T-helper 22 cell (primary cell): ENCODE data around the gene CHAF1B.
"Not testable (repeated sequence)": the region's sequence is repeated elsewhere in the genome, so short reads cannot be mapped to it uniquely, and the experiment has no call there.

Experiments used
- DNase-seq: peaks from one replicate; pipeline ENCODE4 v3.0.0-alpha.2; 2020; ENCODE audit warnings: low read depth

Gene CHAF1B

GRCh38 chr21:36385233-36386030 lies at the start of gene CHAF1B:
TSS of gene CHAF1B (plus strand) at chr21:36385392. CDS start at chr21:36386137, 745 bp downstream.
- DNase-seq: peak; percentile 62

GRCh38 chr21:36337099-36337509 lies 48.1 kb upstream of the CHAF1B start:
- no peak for DNase-seq

DNA sequence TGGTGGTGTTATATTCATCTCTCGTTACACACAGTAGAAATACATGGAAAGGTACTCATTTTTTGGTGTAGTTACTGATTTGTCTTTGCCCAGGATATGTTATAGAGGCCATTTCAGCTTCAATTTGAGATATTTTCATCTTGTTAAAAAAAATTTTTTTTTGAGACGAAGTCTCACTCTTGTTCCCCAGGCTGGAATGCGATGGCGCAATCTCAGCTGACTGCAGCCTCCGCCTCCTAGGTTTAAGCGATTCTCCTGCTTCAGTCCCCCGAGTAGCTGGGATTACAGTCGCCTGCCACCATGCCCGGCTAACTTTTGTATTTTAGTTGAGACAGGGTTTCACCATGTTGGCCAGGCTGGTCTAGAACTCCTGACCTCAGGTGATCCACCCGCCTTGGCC lies 46.2 kb upstream of the CHAF1B start:
- no peak for DNase-seq

DNA sequence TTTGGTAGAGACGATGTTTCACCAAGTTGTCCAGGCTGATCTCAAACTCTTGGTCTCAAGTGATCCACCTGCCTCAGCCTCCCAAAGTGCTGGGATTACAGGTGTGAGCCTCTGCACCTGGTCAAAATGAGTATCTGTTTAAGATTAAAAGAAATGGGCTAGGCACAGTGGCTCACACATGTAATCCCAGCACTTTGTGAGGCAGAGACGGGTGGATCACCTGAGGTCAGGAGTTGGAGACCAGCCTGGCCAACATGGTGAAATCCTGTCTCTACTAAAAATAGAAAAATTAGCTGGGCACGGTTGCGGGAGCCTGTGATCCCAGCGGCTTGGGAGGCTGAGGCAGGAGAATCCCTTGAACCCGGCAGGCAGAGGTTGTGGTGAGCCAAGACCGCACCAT lies 42.6 kb upstream of the CHAF1B start:
- not testable (repeated sequence) for DNase-seq

- no peak for DNase-seq
Observed at GRCh38 chr21:36344931-36345330, 40.3 kb upstream of the CHAF1B start.

DNA sequence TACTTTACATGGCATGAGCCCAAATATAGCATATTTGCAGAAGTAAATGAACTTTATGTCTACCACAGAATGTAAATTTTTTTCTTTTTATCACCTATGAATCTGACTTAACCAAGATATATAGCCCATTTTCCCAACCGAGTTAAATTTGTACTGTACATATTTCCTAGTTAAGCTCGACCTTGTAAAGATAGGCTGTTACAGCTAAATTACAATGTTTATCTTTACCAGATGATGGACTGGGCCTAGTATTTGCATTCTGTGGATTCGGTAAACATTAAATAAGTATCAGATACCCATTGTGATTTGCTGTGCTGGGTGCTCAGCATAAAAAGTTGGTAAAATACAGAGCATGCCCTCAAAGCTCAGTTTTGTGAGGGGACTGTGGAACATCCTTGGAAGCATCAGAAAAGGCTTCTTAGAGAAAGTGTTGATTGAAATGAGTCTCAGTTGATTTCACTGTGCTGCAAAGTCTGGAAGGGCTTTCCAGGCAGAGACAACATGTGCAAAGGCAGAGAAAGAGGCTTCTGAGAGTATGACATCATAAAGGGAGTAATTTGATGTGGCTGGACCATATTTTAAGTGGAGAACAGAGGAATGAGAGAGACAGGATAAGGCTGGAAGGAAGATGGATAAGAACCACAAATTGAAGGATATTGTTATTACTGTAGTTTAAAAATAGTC lies 37.8 kb upstream of the CHAF1B start:
- DNase-seq: no peak

DNA sequence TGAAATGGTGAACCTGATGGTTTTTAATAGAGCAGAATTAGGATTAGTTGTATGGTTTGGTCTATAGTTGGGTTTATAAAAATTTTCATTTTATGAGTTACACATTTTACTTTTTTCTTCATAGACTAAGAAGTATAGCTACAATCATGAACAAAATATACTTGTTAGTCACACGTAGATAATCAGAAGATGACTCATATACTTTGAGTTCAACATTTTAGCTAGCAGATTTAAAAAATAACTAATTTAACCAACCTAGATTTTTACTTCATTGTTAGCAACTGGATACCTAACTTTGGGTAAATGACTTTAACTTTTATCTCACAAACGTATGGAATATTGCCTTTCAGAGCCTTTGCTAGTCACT lies 37.2 kb upstream of the CHAF1B start:
- no peak for DNase-seq

GRCh38 chr21:36349315-36349714 lies 35.9 kb upstream of the CHAF1B start:
- DNase-seq: no peak

DNA sequence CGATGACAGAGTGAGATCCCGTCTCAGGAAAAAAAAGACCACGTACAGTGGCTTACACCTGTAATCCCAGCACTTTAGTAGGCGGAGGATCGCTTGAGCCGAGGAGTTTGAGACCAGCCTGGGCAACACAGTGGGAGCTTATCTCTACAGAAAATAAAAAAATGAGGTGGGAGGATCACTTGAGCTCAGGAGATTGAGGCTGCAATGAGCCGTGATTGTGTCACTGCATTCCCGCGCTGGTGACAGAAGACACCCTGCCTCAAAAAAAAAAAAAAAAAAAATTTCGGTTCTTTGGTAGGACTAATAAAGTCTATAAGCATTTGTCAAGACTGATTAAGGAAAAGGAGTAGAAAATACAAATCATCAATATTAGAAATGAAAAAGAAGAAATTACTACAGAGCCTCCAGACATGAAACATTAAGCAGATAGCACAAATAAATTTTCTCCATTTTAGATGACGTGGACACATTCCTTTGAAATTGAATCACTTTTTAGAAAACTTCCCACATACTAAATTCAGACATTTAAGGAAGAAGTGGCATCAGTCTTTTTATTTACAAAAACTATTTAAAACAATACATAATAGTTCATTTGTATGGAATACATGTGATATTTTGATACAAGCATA lies 34.8 kb upstream of the CHAF1B start:
- no peak for DNase-seq

- DNase-seq: no peak
Observed at GRCh38 chr21:36354918-36355680, 30.1 kb upstream of the CHAF1B start.

- no peak for DNase-seq
Observed at GRCh38 chr21:36355868-36356267, 29.3 kb upstream of the CHAF1B start.

- no peak for DNase-seq
Observed at GRCh38 chr21:36359185-36359584, 26.0 kb upstream of the CHAF1B start.

- DNase-seq: no peak
Observed at GRCh38 chr21:36369064-36369685, 16.0 kb upstream of the CHAF1B start.

- no peak for DNase-seq
Observed at GRCh38 chr21:36375994-36376393, 9.2 kb upstream of the CHAF1B start.

- DNase-seq: no peak
Observed at GRCh38 chr21:36377391-36377842, 7.8 kb upstream of the CHAF1B start.

DNA sequence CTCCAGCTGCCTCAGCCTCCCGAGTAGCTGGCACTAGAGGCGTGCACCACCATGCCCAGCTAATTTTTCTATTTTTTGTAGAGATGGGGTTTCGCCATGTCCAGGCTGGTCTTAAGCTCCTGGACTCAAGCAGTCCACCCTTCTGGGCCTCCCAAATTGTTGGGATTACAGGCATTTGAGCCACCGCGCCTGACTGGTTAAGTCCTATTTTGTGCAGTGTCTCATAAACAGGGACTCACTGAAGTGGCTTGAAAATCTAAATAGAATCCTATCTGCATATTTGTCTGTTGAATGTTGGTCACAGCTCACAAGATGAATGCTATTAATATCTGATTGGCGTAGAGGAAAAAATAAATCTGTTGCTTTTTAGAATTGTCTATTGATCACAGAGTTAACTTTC lies 5.9 kb upstream of the CHAF1B start:
- no peak for DNase-seq

- no peak for DNase-seq
Observed at GRCh38 chr21:36381841-36382589, 3.2 kb upstream of the CHAF1B start.

GRCh38 chr21:36382722-36383121 lies 2.5 kb upstream of the CHAF1B start:
- not testable (repeated sequence) for DNase-seq

- no peak for DNase-seq
Observed at GRCh38 chr21:36384885-36385232, 333 bp upstream of the CHAF1B start.

DNA sequence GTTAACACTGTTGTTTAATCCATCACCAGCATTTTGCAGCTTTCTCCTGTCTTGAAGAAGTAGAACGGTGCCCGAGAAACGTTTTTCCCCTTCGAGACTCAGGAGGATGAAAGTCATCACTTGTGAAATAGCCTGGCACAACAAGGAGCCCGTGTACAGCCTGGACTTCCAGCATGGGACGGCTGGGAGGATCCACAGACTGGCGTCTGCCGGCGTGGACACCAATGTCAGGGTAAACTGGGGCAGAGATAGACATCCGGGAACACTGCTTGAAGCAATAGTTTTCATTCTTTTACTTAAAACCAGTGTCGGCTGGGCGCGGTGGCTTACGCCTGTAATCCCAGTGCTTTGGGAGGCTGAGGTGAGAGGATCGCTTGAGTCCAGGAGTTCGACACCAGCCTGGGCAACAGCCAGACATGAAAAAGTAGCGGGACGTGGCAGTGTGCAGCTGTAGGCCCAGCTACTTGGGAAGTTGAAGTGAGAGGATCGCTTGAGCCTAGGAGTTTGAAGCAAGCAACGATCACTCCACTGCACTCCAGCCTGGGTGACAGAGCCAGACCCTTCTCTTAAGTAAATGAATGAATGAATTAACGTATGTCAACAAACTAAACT lies 945 bp downstream of the CHAF1B start:
- DNase-seq: no peak

DNA sequence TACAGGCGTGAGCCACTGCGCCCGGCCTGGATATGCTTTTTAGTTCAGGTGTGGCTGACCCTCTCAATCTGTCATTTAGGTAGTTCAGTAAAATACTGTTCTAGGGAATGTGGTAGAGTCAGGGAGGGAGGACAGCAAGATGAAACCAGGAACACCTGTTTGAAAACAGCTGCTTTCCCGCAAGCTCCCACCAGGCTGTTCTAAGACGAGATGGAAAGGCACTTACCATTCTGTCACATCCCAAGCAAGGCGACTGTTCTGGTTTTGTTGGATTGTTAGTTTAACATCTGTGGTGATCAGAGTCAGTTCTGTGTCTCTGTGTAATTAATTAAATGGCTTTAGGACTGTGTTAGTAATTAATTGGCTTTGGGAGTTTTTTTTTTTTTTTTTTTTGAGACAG lies 2.9 kb downstream of the CHAF1B start:
- DNase-seq: no peak
